Suprapubic skin (tissue), 3 donors: ENCODE measurements around the gene NT5C1B.

Experiments
- CTCF ChIP-seq, 2 donors: fragments of 200-600 bp in 1 of 2; fragments of 450-650 bp in 1 of 2; sonication (generic) in 1 of 2; IDR thresholded peaks; one replicate each; pipeline ENCODE4 v1.5.1; 2016 to 2019; ENCODE audit warnings: antibody characterized with exemption in 2 of 2, mild to moderate bottlenecking in 1 of 2, moderate library complexity in 1 of 2
- EP300 ChIP-seq: sonication (generic); formaldehyde crosslinking; IDR thresholded peaks from one replicate; pipeline ENCODE4 v1.6.1; 2017; ENCODE audit warnings: antibody characterized with exemption
- POLR2A ChIP-seq, 2 donors: fragments of 450-650 bp; IDR thresholded peaks; one replicate each; pipeline ENCODE4 v1.6.1; 2017; ENCODE audit warnings: antibody characterized with exemption in 2 of 2, mild to moderate bottlenecking in 2 of 2, moderate library complexity in 2 of 2

- no peak for TF ChIP-seq CTCF (IDR thresholded peaks at IDR 0.05)
- TF ChIP-seq EP300, result no peak
- no peak for TF ChIP-seq POLR2A (IDR thresholded peaks at IDR 0.05)
Measured at GRCh38 chr2:18585526-18585925, 3.8 kb downstream of the NT5C1B start.
